ENCODE results near the gene RPGRIP1.

Gene RPGRIP1

GRCh38 chr14:21257394-21257909 lies 22.4 kb upstream of the RPGRIP1 start:
- Histone ChIP-seq H3K27ac (ENCODE audit: low read depth, low read length) (no peak overlapping the region), H3K4me1 (ENCODE audit: control insufficient read depth, low read length) (peaks cover 40% of the 10 kb centered on the region), H4K20me1 (ENCODE audit: control insufficient read depth, insufficient read depth, low read depth, low read length) (peaks cover 62% of the 10 kb centered on the region), H3K36me3 (ENCODE audit: control insufficient read depth, low read length) (peaks cover 94% of the 10 kb centered on the region), H3K27me3 (ENCODE audit: control insufficient read depth, low read length) (no peaks in the 10 kb centered on the region), H3K4me3 (ENCODE audit: low read length) (no peak overlapping the region), H3F3A (ENCODE audit: control insufficient read depth, insufficient read depth) (peaks cover 60% of the 10 kb centered on the region), H3K4me2 (ENCODE audit: low read length) (no peak overlapping the region), H3K9me2 (replicated peaks; ENCODE audit: control insufficient read depth, low read length) (no peaks in the 10 kb centered on the region), H3K79me2 (ENCODE audit: control insufficient read depth, low read length) (peaks cover 100% of the 10 kb centered on the region), H3K9me3 (ENCODE audit: control insufficient read depth, insufficient read depth, low read length) (no peaks in the 10 kb centered on the region)
- TF ChIP-seq EZH2phosphoT487 (IDR thresholded peaks at IDR 0.05; ENCODE audit: borderline replicate concordance, low read length) (no peak), CTCF (IDR thresholded peaks at IDR 0.05; ENCODE audit: low read depth, low read length, poor library complexity, severe bottlenecking) (no peak)

GRCh38 chr14:21258005-21258888 lies 21.6 kb upstream of the RPGRIP1 start:
- H3K36me3 ChIP-seq (ENCODE audit: control insufficient read depth, low read length): peaks cover 94% of the 10 kb centered on the region
- no peaks in the 10 kb centered on the region for H3K27me3 ChIP-seq (ENCODE audit: control insufficient read depth, low read length)
- peaks cover 43% of the 10 kb centered on the region for H3K4me1 ChIP-seq (ENCODE audit: control insufficient read depth, low read length)
- TF ChIP-seq EZH2phosphoT487 (IDR thresholded peaks at IDR 0.05; ENCODE audit: borderline replicate concordance, low read length) (no peak), CTCF (IDR thresholded peaks at IDR 0.05; ENCODE audit: low read depth, low read length, poor library complexity, severe bottlenecking) (no peak)
- no peak overlapping the region for H3K4me2 ChIP-seq (ENCODE audit: low read length)
- peaks cover 64% of the 10 kb centered on the region for H3F3A ChIP-seq (ENCODE audit: control insufficient read depth, insufficient read depth)
- H3K4me3 ChIP-seq (ENCODE audit: low read length): no peak overlapping the region
- no peaks in the 10 kb centered on the region for H3K9me3 ChIP-seq (ENCODE audit: control insufficient read depth, insufficient read depth, low read length)
- no peak overlapping the region for H3K27ac ChIP-seq (ENCODE audit: low read depth, low read length)
- peaks cover 64% of the 10 kb centered on the region for H4K20me1 ChIP-seq (ENCODE audit: control insufficient read depth, insufficient read depth, low read depth, low read length)
- no peaks in the 10 kb centered on the region for H3K9me2 ChIP-seq (replicated peaks; ENCODE audit: control insufficient read depth, low read length)
- peaks cover 100% of the 10 kb centered on the region for H3K79me2 ChIP-seq (ENCODE audit: control insufficient read depth, low read length)

GRCh38 chr14:21258889-21259787 lies 20.7 kb upstream of the RPGRIP1 start:
- Histone ChIP-seq H4K20me1 (ENCODE audit: control insufficient read depth, insufficient read depth, low read depth, low read length) (peaks cover 65% of the 10 kb centered on the region), H3K9me3 (ENCODE audit: control insufficient read depth, insufficient read depth, low read length) (no peaks in the 10 kb centered on the region), H3F3A (ENCODE audit: control insufficient read depth, insufficient read depth) (peaks cover 56% of the 10 kb centered on the region), H3K27me3 (ENCODE audit: control insufficient read depth, low read length) (no peaks in the 10 kb centered on the region), H3K27ac (ENCODE audit: low read depth, low read length) (no peak overlapping the region), H3K4me2 (ENCODE audit: low read length) (no peak overlapping the region), H3K4me3 (ENCODE audit: low read length) (no peak overlapping the region), H3K4me1 (ENCODE audit: control insufficient read depth, low read length) (peaks cover 52% of the 10 kb centered on the region), H3K9me2 (replicated peaks; ENCODE audit: control insufficient read depth, low read length) (no peaks in the 10 kb centered on the region), H3K36me3 (ENCODE audit: control insufficient read depth, low read length) (peaks cover 94% of the 10 kb centered on the region), H3K79me2 (ENCODE audit: control insufficient read depth, low read length) (peaks cover 100% of the 10 kb centered on the region)
- no peak for TF ChIP-seq EZH2phosphoT487 (IDR thresholded peaks at IDR 0.05; ENCODE audit: borderline replicate concordance, low read length)
- no peak for TF ChIP-seq CTCF (IDR thresholded peaks at IDR 0.05; ENCODE audit: low read depth, low read length, poor library complexity, severe bottlenecking)

Measured in DOHH2 (cell line).